ENCODE measurements around the gene DPP10.
"Not testable (repeated sequence)": the region's sequence is repeated elsewhere in the genome, so short reads cannot be mapped to it uniquely, and the experiment has no call there.

The DPP10 gene

GRCh38 chr2:115297056-115297455, 854.6 kb downstream of the DPP10 start:
- no peak for FAIRE-seq

- no peak for FAIRE-seq
These were observed 856.8 kb downstream of the DPP10 start for GRCh38 chr2:115299199-115299598.

GRCh38 chr2:115305712-115306111, 863.3 kb downstream of the DPP10 start:
- no peak for FAIRE-seq

GRCh38 chr2:115314119-115314518, 871.7 kb downstream of the DPP10 start:
- no peak for FAIRE-seq

- FAIRE-seq, result no peak
These were observed 884.6 kb downstream of the DPP10 start for GRCh38 chr2:115327061-115327460.

- no peak for FAIRE-seq
These were observed 917.1 kb downstream of the DPP10 start for GRCh38 chr2:115359550-115359949.

- no peak for FAIRE-seq
These were observed 921.7 kb downstream of the DPP10 start for GRCh38 chr2:115364093-115364492.

GRCh38 chr2:115369400-115369799, 927.0 kb downstream of the DPP10 start:
- no peak for FAIRE-seq

- no peak for FAIRE-seq
These were observed 932.5 kb downstream of the DPP10 start for GRCh38 chr2:115374981-115375380.

- FAIRE-seq, result no peak
These were observed 942.0 kb downstream of the DPP10 start for GRCh38 chr2:115384399-115384798.

- no peak for FAIRE-seq
These were observed 944.0 kb downstream of the DPP10 start for GRCh38 chr2:115386465-115386864.

GRCh38 chr2:115389024-115389423, 946.6 kb downstream of the DPP10 start:
- FAIRE-seq, result no peak

- no peak for FAIRE-seq
These were observed 947.6 kb downstream of the DPP10 start for GRCh38 chr2:115389898-115390565.

GRCh38 chr2:115396579-115396978, 954.1 kb downstream of the DPP10 start:
- no peak for FAIRE-seq

GRCh38 chr2:115400940-115401339, 958.5 kb downstream of the DPP10 start:
- no peak for FAIRE-seq

GRCh38 chr2:115412501-115412900, 970.1 kb downstream of the DPP10 start:
- FAIRE-seq, result no peak

GRCh38 chr2:115413791-115414190, 971.4 kb downstream of the DPP10 start:
- FAIRE-seq, result no peak

- no peak for FAIRE-seq
These were observed 972.0 kb downstream of the DPP10 start for GRCh38 chr2:115414466-115414865.

GRCh38 chr2:115422004-115422634, 979.7 kb downstream of the DPP10 start:
- no peak for FAIRE-seq

- no peak for FAIRE-seq
These were observed 985.0 kb downstream of the DPP10 start for GRCh38 chr2:115427436-115427835.

GRCh38 chr2:115440746-115441145, 998.3 kb downstream of the DPP10 start:
- not testable (repeated sequence) for FAIRE-seq

GRCh38 chr2:115443539-115444185, 1001.2 kb downstream of the DPP10 start:
- no peak for FAIRE-seq

GRCh38 chr2:115460008-115460407, 1017.6 kb downstream of the DPP10 start:
- FAIRE-seq, result no peak

GRCh38 chr2:115480741-115481140, 1038.3 kb downstream of the DPP10 start:
- no peak for FAIRE-seq
